Prostate gland (tissue), 2 donors: Measurements from ENCODE around the gene DNM3. TPM values are rescaled to one million over a fixed set of nuclear protein-coding genes. Genes with fewer than 3 reads are reported as not detected.

Experiments
- DNase-seq: peaks from one replicate; pipeline ENCODE4 v3.0.0-alpha.2; 2019; ENCODE audit warnings: low spot score
- H3K27ac ChIP-seq, 2 donors: fragments of 200-600 bp; sonication (generic); 2 replicates each; pipeline ENCODE4 v1.5.1; 2017 to 2019
- H3K27me3 ChIP-seq: fragments of 200-600 bp; sonication (generic); replicated peaks from 2 replicates; pipeline ENCODE4 v1.5.1; 2019; ENCODE audit not compliant: insufficient read depth
- H3K36me3 ChIP-seq, 2 donors: fragments of 200-600 bp; sonication (generic); 1 replicate in 1 of 2; 2 replicates in 1 of 2; pipeline versions ENCODE4 v1.5.1 to v1.8.1; 2017 to 2019
- H3K4me1 ChIP-seq: fragments of 200-600 bp; sonication (generic); replicated peaks from 2 replicates; pipeline ENCODE4 v1.5.1; 2019
- H3K4me3 ChIP-seq, 2 donors: fragments of 200-600 bp; sonication (generic); 2 replicates each; pipeline ENCODE4 v1.5.1; 2017 to 2019
- H3K9me3 ChIP-seq: fragments of 200-600 bp; sonication (generic); 2 replicates; pipeline ENCODE4 v1.5.1; 2017
- POLR2A ChIP-seq: fragments of 450-650 bp; IDR thresholded peaks from one replicate; pipeline ENCODE4 v1.6.1; 2016; ENCODE audit warnings: antibody characterized with exemption, mild to moderate bottlenecking
- POLR2AphosphoS5 ChIP-seq: sonication (generic); formaldehyde crosslinking; IDR thresholded peaks from one replicate; pipeline ENCODE4 v1.6.1; 2017; ENCODE audit warnings: antibody characterized with exemption
- WGBS: methylation state at CpG from one replicate; pipeline ENCODE4 v1.1.5; 2018; 5-methylcytosine and 5-hydroxymethylcytosine counted together
- intact Hi-C: fragments of 100-400 bp; cut with DNase I; formaldehyde crosslinking; loops from one replicate; pipeline ENCODE4 v1.14.2; 2022
- total RNA-seq, 2 donors: library from RNA; depleted of rRNA; stranded (reverse); fragments of >200 nt; gene quantifications; one replicate each; pipeline ENCODE4 v1.1.0, GENCODE V29; 2016
- TF ChIP-seq, protein P1 (sequence below), 4 experiments: fragments of 200-600 bp in 2 of 4; fragments of 450-650 bp in 2 of 4; sonication (generic) in 2 of 4; IDR thresholded peaks; 1 replicate in 3 of 4; 2 replicates in 1 of 4; pipeline ENCODE4 v1.5.1; 2016 to 2019; ENCODE audit warnings: antibody characterized with exemption in 4 of 4, mild to moderate bottlenecking in 2 of 4, moderate library complexity in 2 of 4

DNM3 gene
- total RNA-seq, 2 donors from 2014 or later, result 2.3 to 5.3 TPM

DNA sequence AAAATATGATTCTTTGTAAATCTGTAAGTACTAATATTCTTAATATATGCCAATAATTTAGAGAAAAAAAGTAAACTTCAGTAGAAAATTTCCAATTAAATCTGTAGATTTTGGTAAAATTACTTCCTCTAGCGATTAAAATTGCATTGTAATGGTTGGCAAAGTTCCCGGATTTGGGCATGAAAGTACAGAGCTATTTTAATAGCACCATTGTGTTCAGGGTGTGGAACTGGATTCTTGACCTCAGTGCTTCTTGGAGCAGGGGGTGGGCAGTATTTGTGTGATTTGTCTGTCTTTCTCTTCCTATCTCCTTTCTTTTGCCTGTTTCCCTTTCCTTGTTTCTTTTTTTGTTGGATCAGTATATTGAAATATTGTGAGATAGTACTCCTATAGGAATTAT is 72.1 kb downstream of the DNM3 start:
- no peak overlapping the region for H3K27ac ChIP-seq
- TF ChIP-seq POLR2A (no peak), POLR2AphosphoS5 (no peak)
- TF ChIP-seq, protein P1, sequence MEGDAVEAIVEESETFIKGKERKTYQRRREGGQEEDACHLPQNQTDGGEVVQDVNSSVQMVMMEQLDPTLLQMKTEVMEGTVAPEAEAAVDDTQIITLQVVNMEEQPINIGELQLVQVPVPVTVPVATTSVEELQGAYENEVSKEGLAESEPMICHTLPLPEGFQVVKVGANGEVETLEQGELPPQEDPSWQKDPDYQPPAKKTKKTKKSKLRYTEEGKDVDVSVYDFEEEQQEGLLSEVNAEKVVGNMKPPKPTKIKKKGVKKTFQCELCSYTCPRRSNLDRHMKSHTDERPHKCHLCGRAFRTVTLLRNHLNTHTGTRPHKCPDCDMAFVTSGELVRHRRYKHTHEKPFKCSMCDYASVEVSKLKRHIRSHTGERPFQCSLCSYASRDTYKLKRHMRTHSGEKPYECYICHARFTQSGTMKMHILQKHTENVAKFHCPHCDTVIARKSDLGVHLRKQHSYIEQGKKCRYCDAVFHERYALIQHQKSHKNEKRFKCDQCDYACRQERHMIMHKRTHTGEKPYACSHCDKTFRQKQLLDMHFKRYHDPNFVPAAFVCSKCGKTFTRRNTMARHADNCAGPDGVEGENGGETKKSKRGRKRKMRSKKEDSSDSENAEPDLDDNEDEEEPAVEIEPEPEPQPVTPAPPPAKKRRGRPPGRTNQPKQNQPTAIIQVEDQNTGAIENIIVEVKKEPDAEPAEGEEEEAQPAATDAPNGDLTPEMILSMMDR (IDR thresholded peaks at IDR 0.05), result no peak
- no peaks in the 10 kb centered on the region for H3K4me1 ChIP-seq
- peak; percentile 23 for DNase-seq
- H3K36me3 ChIP-seq, result no peaks in the 10 kb centered on the region
- 16% methylated on average over 2 of the region's 2 CpGs for WGBS
- no peaks in the 10 kb centered on the region for H3K27me3 ChIP-seq
- no peaks in the 10 kb centered on the region for H3K9me3 ChIP-seq
- intact Hi-C loops, result no loop called here
- no peak overlapping the region for H3K4me3 ChIP-seq

DNA sequence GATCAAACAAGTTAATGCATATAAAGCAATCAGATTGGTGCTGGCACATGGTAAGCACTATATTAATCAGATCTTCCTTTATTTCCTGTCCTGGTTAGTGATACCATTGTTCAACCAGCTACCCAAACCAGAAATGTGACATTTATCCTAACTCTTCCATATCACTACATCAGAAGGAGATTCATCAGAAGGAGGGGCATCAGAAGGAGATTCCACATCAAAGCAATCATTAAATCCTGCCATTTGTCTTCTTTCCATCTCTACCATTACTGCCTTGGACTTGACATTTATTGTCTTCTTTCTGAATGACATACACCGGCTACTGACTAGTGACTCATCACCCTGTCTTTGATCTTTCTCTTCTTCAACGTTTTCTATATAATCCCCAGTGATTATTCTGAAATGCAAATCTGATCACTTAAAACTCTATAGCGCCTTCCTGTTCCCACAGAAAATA is 75.0 kb downstream of the DNM3 start:
- Histone ChIP-seq H3K36me3 (no peaks in the 10 kb centered on the region), H3K4me3 (no peak overlapping the region), H3K9me3 (no peaks in the 10 kb centered on the region), H3K4me1 (no peaks in the 10 kb centered on the region), H3K27me3 (no peaks in the 10 kb centered on the region), H3K27ac (no peak overlapping the region)
- no peak for DNase-seq
- no peak for TF ChIP-seq POLR2AphosphoS5
- TF ChIP-seq, protein P1 (IDR thresholded peaks at IDR 0.05), result no peak
- no peak for TF ChIP-seq POLR2A
- WGBS, result 24% methylated on average over 3 of the region's 3 CpGs
- intact Hi-C loops, result no loop called here

DNA sequence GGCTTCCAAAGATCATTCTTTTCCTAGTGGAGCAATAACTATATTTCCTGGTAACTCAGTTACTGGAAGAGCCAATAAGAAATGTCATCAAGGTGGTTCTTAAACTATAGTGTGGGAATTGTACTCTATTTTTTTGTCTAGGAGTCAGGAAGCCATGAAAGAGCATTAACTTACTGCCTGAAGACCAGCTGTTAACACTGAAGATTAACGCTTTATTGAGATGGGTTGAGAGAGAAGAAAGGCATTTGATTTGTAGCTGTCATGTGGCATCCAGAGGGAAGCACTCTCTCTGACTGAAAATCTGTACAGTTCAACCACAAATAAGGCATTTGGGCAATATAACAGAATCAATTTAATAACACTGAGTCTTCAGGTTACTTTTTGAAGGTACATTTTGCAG is 76.0 kb downstream of the DNM3 start:
- intact Hi-C loops, result no loop called here
- TF ChIP-seq POLR2AphosphoS5, result no peak
- no peak for TF ChIP-seq POLR2A
- TF ChIP-seq, protein P1 (IDR thresholded peaks at IDR 0.05), result no peak
- no peaks in the 10 kb centered on the region for H3K9me3 ChIP-seq
- no peak for DNase-seq
- 94% methylated on average over 1 of the region's 1 CpG for WGBS
- H3K4me1 ChIP-seq, result no peaks in the 10 kb centered on the region
- H3K36me3 ChIP-seq, result no peaks in the 10 kb centered on the region
- H3K27ac ChIP-seq, result no peak overlapping the region
- no peaks in the 10 kb centered on the region for H3K27me3 ChIP-seq
- H3K4me3 ChIP-seq, result no peak overlapping the region

DNA sequence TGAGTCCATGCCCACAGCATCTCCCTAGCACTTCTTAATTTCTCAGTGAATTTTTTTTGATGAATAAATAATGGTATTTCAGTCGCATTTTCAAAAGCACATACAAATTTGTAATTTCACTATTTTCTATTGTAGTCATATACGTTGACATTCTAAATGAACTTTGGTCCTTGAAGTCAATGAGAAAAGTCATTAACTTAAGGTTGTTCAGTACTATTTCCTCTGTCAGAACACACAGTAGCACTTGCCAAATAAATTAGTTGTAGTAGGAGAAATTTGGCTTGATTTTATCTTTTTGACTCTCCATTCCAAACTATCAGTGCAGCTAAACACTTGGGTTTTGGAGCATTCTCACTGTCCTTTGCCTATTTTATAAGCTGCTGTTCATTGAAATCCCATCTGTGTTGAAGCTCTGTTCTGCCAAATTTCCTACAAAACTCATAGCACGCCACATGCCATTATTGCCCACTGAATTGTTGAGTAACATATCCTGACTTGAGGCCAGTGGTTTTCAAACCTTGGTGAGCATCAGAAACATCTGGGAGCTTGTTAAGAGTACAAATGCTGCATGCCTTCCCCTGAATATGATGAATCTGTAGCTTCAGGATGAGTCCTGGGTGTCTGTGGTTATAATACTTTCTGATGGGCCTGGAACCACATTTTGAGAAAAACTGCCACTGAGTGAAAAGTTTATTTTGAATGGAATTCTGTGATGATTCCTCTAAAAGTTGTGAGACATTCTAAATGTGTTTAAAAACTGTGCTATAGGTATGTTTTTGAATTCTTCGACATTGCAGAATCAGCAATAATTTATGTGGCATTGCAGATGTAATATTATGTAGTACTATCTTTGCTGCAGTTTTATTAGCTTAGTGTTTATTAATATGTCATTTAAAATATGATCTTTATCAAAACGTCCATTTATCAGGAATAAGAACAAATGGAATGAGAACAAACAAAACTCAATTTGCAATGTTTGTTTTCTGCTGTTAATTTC is 78.9 kb downstream of the DNM3 start:
- WGBS, result 54% methylated on average over 5 of the region's 5 CpGs
- Histone ChIP-seq H3K4me3 (no peak overlapping the region), H3K36me3 (no peaks in the 10 kb centered on the region), H3K27me3 (no peaks in the 10 kb centered on the region), H3K9me3 (no peaks in the 10 kb centered on the region), H3K4me1 (no peaks in the 10 kb centered on the region), H3K27ac (no peak overlapping the region)
- no peak for TF ChIP-seq POLR2AphosphoS5
- no peak for TF ChIP-seq POLR2A
- TF ChIP-seq, protein P1 (IDR thresholded peaks at IDR 0.05), result no peak
- DNase-seq, result no peak
- intact Hi-C loops, result no loop called here

DNA sequence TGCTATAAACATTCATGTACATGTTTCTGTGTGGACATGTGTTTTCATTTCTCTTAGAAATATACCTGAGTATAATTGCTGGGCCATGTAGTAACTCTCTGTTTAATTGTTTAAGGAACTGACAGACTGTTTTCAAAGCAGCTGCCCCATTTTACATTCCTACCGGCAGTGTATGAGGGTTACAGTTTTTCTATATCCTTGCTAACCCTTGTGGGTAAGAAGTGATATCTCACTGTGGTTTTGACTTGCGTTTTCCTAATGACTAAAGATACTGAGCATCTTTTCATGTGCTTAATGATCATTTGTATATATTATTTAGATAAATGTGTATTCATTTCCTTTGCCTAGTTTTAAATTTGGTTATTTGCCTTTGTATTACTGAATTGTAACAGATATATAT is 81.7 kb downstream of the DNM3 start:
- no peak for TF ChIP-seq POLR2AphosphoS5
- WGBS, result 79% methylated on average over 2 of the region's 2 CpGs
- no peak overlapping the region for H3K4me3 ChIP-seq
- intact Hi-C loops, result no loop called here
- no peaks in the 10 kb centered on the region for H3K36me3 ChIP-seq
- no peaks in the 10 kb centered on the region for H3K27me3 ChIP-seq
- H3K4me1 ChIP-seq, result no peaks in the 10 kb centered on the region
- no peak overlapping the region for H3K27ac ChIP-seq
- no peaks in the 10 kb centered on the region for H3K9me3 ChIP-seq
- DNase-seq, result no peak
